Kidney capillary endothelial cell (primary cell): ENCODE results near the gene GRHPR.
A peak's percentile ranks its signal among the peaks of the same experiment; 100 is the strongest.
"Not testable (repeated sequence)": the region's sequence is repeated elsewhere in the genome, so short reads cannot be mapped to it uniquely, and the experiment has no call there.

Source experiments
- DNase-seq: peaks from one replicate; pipeline ENCODE4 v3.0.0-alpha.2; 2018; ENCODE audit warnings: low spot score

GRHPR gene

GRCh38 chr9:37422289-37423104, at the start of gene GRHPR:
Gene GRHPR, plus strand, starts transcription at chr9:37422696. Its CDS starts 55 bp downstream, at chr9:37422751.
- peak; percentile 82 for DNase-seq

GRCh38 chr9:37372839-37373238, 49.7 kb upstream of the GRHPR start:
- DNase-seq: no peak

GRCh38 chr9:37373621-37374020, 48.9 kb upstream of the GRHPR start:
- no peak for DNase-seq

- DNase-seq: no peak
Observed at GRCh38 chr9:37374892-37375291, 47.6 kb upstream of the GRHPR start.

- no peak for DNase-seq
Observed at GRCh38 chr9:37377688-37378612, 44.5 kb upstream of the GRHPR start.

GRCh38 chr9:37378613-37379004, 43.9 kb upstream of the GRHPR start:
- no peak for DNase-seq

GRCh38 chr9:37379835-37380234, 42.7 kb upstream of the GRHPR start:
- DNase-seq: no peak

GRCh38 chr9:37380570-37380969, 41.9 kb upstream of the GRHPR start:
- no peak for DNase-seq

- no peak for DNase-seq
Observed at GRCh38 chr9:37381094-37381741, 41.3 kb upstream of the GRHPR start.

GRCh38 chr9:37382161-37382981, 40.1 kb upstream of the GRHPR start:
- no peak for DNase-seq

GRCh38 chr9:37382982-37383357, 39.5 kb upstream of the GRHPR start:
- no peak for DNase-seq

GRCh38 chr9:37383393-37383792, 39.1 kb upstream of the GRHPR start:
- DNase-seq: no peak

GRCh38 chr9:37383876-37384746, 38.4 kb upstream of the GRHPR start:
- no peak for DNase-seq

GRCh38 chr9:37385286-37385685, 37.2 kb upstream of the GRHPR start:
- DNase-seq: no peak

- DNase-seq: no peak
Observed at GRCh38 chr9:37386988-37387387, 35.5 kb upstream of the GRHPR start.

GRCh38 chr9:37390759-37391158, 31.7 kb upstream of the GRHPR start:
- no peak for DNase-seq

GRCh38 chr9:37392272-37392671, 30.2 kb upstream of the GRHPR start:
- DNase-seq: no peak

- DNase-seq: no peak
Observed at GRCh38 chr9:37395229-37395628, 27.3 kb upstream of the GRHPR start.

GRCh38 chr9:37395663-37396062, 26.8 kb upstream of the GRHPR start:
- no peak for DNase-seq

GRCh38 chr9:37397948-37398347, 24.5 kb upstream of the GRHPR start:
- not testable (repeated sequence) for DNase-seq
